Measurements from ENCODE around the gene AQP12A.
"Not testable (repeated sequence)": the region's sequence is repeated elsewhere in the genome, so short reads cannot be mapped to it uniquely, and the experiment has no call there.

GRCh38 chr2:240700616-240701015, 8.9 kb downstream of the AQP12A start:
- not testable (repeated sequence) for TF ChIP-seq CTCF (IDR thresholded peaks at IDR 0.05; ENCODE audit: borderline replicate concordance, extremely low read depth, low read length, poor library complexity, severe bottlenecking); EZH2 (IDR thresholded peaks at IDR 0.05; ENCODE audit: borderline replicate concordance, low read depth, low read length, severe bottlenecking)
